ENCODE measurements around the gene ZNF506.

ZNF506 gene

GRCh38 chr19:19749908-19750841 lies 71.4 kb downstream of the ZNF506 start:
- no peak for TF ChIP-seq GABPA (IDR thresholded peaks at IDR 0.05; ENCODE audit: low read depth)
- no peak for TF ChIP-seq CTCF (IDR thresholded peaks at IDR 0.05; ENCODE audit: insufficient read depth, low read length)
- no peak for TF ChIP-seq POLR2AphosphoS5 (IDR thresholded peaks at IDR 0.05; ENCODE audit: low read depth)
- TF ChIP-seq SPI1 (IDR thresholded peaks at IDR 0.05; ENCODE audit: borderline replicate concordance, low read depth): no peak
- no peak for TF ChIP-seq REST (IDR thresholded peaks at IDR 0.05; ENCODE audit: insufficient replicate concordance, low read depth)
- no peak for DNase-seq (ENCODE audit: low read depth in 1 of 2, low spot score in 1 of 2)

GRCh38 chr19:19749117-19749907 lies 72.2 kb downstream of the ZNF506 start:
- Histone ChIP-seq H3K27me3 (ENCODE audit: insufficient read depth, poor library complexity, severe bottlenecking) (no peaks in the 10 kb centered on the region), H3K27ac (replicated peaks) (no peak overlapping the region), H3K4me3 (replicated peaks; ENCODE audit: insufficient read depth, low read length) (no peak overlapping the region)
- DNase-seq (ENCODE audit: low read depth in 1 of 2, low spot score in 1 of 2): no peak
- TF ChIP-seq REST (IDR thresholded peaks at IDR 0.05; ENCODE audit: insufficient replicate concordance, low read depth) (no peak), POLR2AphosphoS5 (IDR thresholded peaks at IDR 0.05; ENCODE audit: low read depth) (no peak), SPI1 (IDR thresholded peaks at IDR 0.05; ENCODE audit: borderline replicate concordance, low read depth) (no peak), GABPA (IDR thresholded peaks at IDR 0.05; ENCODE audit: low read depth) (no peak), CTCF (IDR thresholded peaks at IDR 0.05; ENCODE audit: insufficient read depth, low read length) (no peak)

More at GRCh38 chr19:19749908-19750841, 71.4 kb downstream of the ZNF506 start:
- Histone ChIP-seq H3K4me3 (replicated peaks; ENCODE audit: insufficient read depth, low read length) (no peak overlapping the region), H3K27ac (replicated peaks) (no peak overlapping the region), H3K27me3 (ENCODE audit: insufficient read depth, poor library complexity, severe bottlenecking) (no peaks in the 10 kb centered on the region)

GRCh38 chr19:19748249-19748938 lies 73.2 kb downstream of the ZNF506 start:
- H3K27me3 ChIP-seq (ENCODE audit: insufficient read depth, poor library complexity, severe bottlenecking): no peaks in the 10 kb centered on the region
- H3K4me3 ChIP-seq (replicated peaks; ENCODE audit: insufficient read depth, low read length): no peak overlapping the region
- no peak for DNase-seq (ENCODE audit: low read depth in 1 of 2, low spot score in 1 of 2)
- TF ChIP-seq SPI1 (IDR thresholded peaks at IDR 0.05; ENCODE audit: borderline replicate concordance, low read depth) (no peak), POLR2AphosphoS5 (IDR thresholded peaks at IDR 0.05; ENCODE audit: low read depth) (no peak), REST (IDR thresholded peaks at IDR 0.05; ENCODE audit: insufficient replicate concordance, low read depth) (no peak), GABPA (IDR thresholded peaks at IDR 0.05; ENCODE audit: low read depth) (no peak), CTCF (IDR thresholded peaks at IDR 0.05; ENCODE audit: insufficient read depth, low read length) (no peak)
- H3K27ac ChIP-seq (replicated peaks): no peak overlapping the region

Data from HL-60 (cell line).